Jurkat, Clone E6-1 (cell line): ENCODE results near the gene MKRN2. TPM values are rescaled to one million over a fixed set of nuclear protein-coding genes. Genes with fewer than 3 reads are reported as not detected.
"Not testable (repeated sequence)": the region's sequence is repeated elsewhere in the genome, so short reads cannot be mapped to it uniquely, and the experiment has no call there.

ENCODE experiments used
- DNase-seq: peaks from one replicate; pipeline ENCODE4 v3.0.0-alpha.2; 2011; ENCODE audit warnings: low read depth, low spot score
- H3K4me3 ChIP-seq: 2 replicates; pipeline ENCODE4 v1.5.1; 2011; ENCODE audit warnings: mild to moderate bottlenecking, low read length, control low read depth, moderate library complexity
- polyA plus RNA-seq: library from polyadenylated mRNA; unstranded; fragments of >200 nt; gene quantifications from one replicate; pipeline ENCODE4 v1.2.1, GENCODE V29; 2012; ENCODE audit warnings: missing spikeins; ENCODE audit not compliant: insufficient read length, insufficient read depth

The MKRN2 gene
- 37.8 TPM for polyA plus RNA-seq

GRCh38 chr3:12556690-12557472, at the start of gene MKRN2:
MKRN2 (plus strand) TSS chr3:12557087; CDS start chr3:12557151, 64 bp downstream.
- peak within 1 kb of the TSS; percentile 69 for H3K4me3 ChIP-seq
- DNase-seq = peak; percentile 72

- DNase-seq = no peak
- H3K4me3 ChIP-seq = no peak overlapping the region
Measured at GRCh38 chr3:12507591-12508281, 49.2 kb upstream of the MKRN2 start.

- no peak overlapping the region for H3K4me3 ChIP-seq
Measured at GRCh38 chr3:12508291-12508700, 48.6 kb upstream of the MKRN2 start.

GRCh38 chr3:12509466-12509865, 47.4 kb upstream of the MKRN2 start:
- DNase-seq = no peak
- H3K4me3 ChIP-seq = no peak overlapping the region

More at GRCh38 chr3:12508291-12508700, 48.6 kb upstream of the MKRN2 start:
- no peak for DNase-seq

GRCh38 chr3:12512534-12513118, 44.3 kb upstream of the MKRN2 start:
- H3K4me3 ChIP-seq = no peak overlapping the region
- DNase-seq = no peak

- H3K4me3 ChIP-seq = no peak overlapping the region
- no peak for DNase-seq
Measured at GRCh38 chr3:12513694-12514446, 43.0 kb upstream of the MKRN2 start.

- DNase-seq = no peak
- no peak overlapping the region for H3K4me3 ChIP-seq
Measured at GRCh38 chr3:12515631-12516030, 41.3 kb upstream of the MKRN2 start.

GRCh38 chr3:12516873-12517272, 40.0 kb upstream of the MKRN2 start:
- no peak overlapping the region for H3K4me3 ChIP-seq
- no peak for DNase-seq

GRCh38 chr3:12518261-12519028, 38.4 kb upstream of the MKRN2 start:
- H3K4me3 ChIP-seq = no peak overlapping the region
- no peak for DNase-seq

GRCh38 chr3:12521010-12521409, 35.9 kb upstream of the MKRN2 start:
- no peak overlapping the region for H3K4me3 ChIP-seq
- no peak for DNase-seq

GRCh38 chr3:12522721-12523120, 34.2 kb upstream of the MKRN2 start:
- H3K4me3 ChIP-seq = no peak overlapping the region
- DNase-seq = no peak

GRCh38 chr3:12527757-12528143, 29.1 kb upstream of the MKRN2 start:
- H3K4me3 ChIP-seq = no peak overlapping the region
- DNase-seq = no peak

- no peak overlapping the region for H3K4me3 ChIP-seq
- no peak for DNase-seq
Measured at GRCh38 chr3:12532182-12532581, 24.7 kb upstream of the MKRN2 start.

- H3K4me3 ChIP-seq = no peak overlapping the region
- DNase-seq = no peak
Measured at GRCh38 chr3:12536423-12536822, 20.5 kb upstream of the MKRN2 start.

- no peak for DNase-seq
- no peak overlapping the region for H3K4me3 ChIP-seq
Measured at GRCh38 chr3:12541625-12542024, 15.3 kb upstream of the MKRN2 start.

GRCh38 chr3:12543497-12543896, 13.4 kb upstream of the MKRN2 start:
- H3K4me3 ChIP-seq, DNase-seq: not testable (repeated sequence)

GRCh38 chr3:12544652-12545472, 12.0 kb upstream of the MKRN2 start:
- no peak overlapping the region for H3K4me3 ChIP-seq
- DNase-seq = no peak

- no peak within 1 kb of the TSS for H3K4me3 ChIP-seq
- no peak for DNase-seq
Measured at GRCh38 chr3:12545473-12545791, 11.5 kb upstream of the MKRN2 start, which contains the start of gene MKRN2OS. MKRN2OS (minus strand) TSS chr3:12545499; CDS start chr3:12545464, 35 bp downstream.
